Hepatocyte (in vitro differentiated cells): ENCODE measurements around the gene STK32C. TPM values are rescaled to one million over a fixed set of nuclear protein-coding genes. Genes with fewer than 3 reads are reported as not detected.

Source experiments
- DNase-seq: peaks from one replicate; pipeline ENCODE4 v3.0.0-alpha.2; 2016; ENCODE audit warnings: low spot score
- H2AFZ ChIP-seq: fragments of 200-600 bp; sonication (generic); 2 replicates; pipeline ENCODE4 v1.6.0; 2016; ENCODE audit warnings: antibody characterized with exemption, mild to moderate bottlenecking
- H3K27ac ChIP-seq: fragments of 200-600 bp; sonication (generic); 2 replicates; pipeline ENCODE4 v1.5.1; 2016; ENCODE audit warnings: mild to moderate bottlenecking
- H3K27me3 ChIP-seq: fragments of 200-600 bp; sonication (generic); 2 replicates; pipeline ENCODE4 v1.6.1; 2016
- H3K36me3 ChIP-seq: fragments of 200-600 bp; sonication (generic); replicated peaks from 2 replicates; pipeline ENCODE4 v1.5.1; 2016; ENCODE audit warnings: low read depth; ENCODE audit not compliant: insufficient read depth
- H3K4me1 ChIP-seq: fragments of 200-600 bp; sonication (generic); 2 replicates; pipeline ENCODE4 v1.5.1; 2016; ENCODE audit warnings: mild to moderate bottlenecking, moderate library complexity; ENCODE audit not compliant: insufficient read depth
- H3K4me2 ChIP-seq: fragments of 200-600 bp; sonication (generic); 2 replicates; pipeline ENCODE4 v1.6.0; 2016
- H3K4me3 ChIP-seq: fragments of 200-600 bp; sonication (generic); 2 replicates; pipeline ENCODE4 v1.5.1; 2016; ENCODE audit warnings: mild to moderate bottlenecking
- H3K79me2 ChIP-seq: fragments of 200-600 bp; sonication (generic); 2 replicates; pipeline ENCODE4 v1.6.0; 2017; ENCODE audit warnings: mild to moderate bottlenecking
- H3K9me2 ChIP-seq: fragments of 200-600 bp; sonication (generic); replicated peaks from 2 replicates; pipeline ENCODE4 v1.6.0; 2017; ENCODE audit warnings: mild to moderate bottlenecking; ENCODE audit not compliant: insufficient read depth
- H3K9me3 ChIP-seq: fragments of 200-600 bp; sonication (generic); 2 replicates; pipeline ENCODE4 v1.5.1; 2016; ENCODE audit warnings: low read depth, mild to moderate bottlenecking
- H4K20me1 ChIP-seq: fragments of 200-600 bp; sonication (generic); 2 replicates; pipeline ENCODE4 v1.6.0; 2016; ENCODE audit warnings: mild to moderate bottlenecking; ENCODE audit not compliant: insufficient read depth, poor library complexity, severe bottlenecking
- EZH2 ChIP-seq: fragments of 200-600 bp; sonication (generic); IDR thresholded peaks from 2 replicates; pipeline ENCODE4 v1.6.1; 2016; ENCODE audit warnings: antibody characterized with exemption, mild to moderate bottlenecking, borderline replicate concordance
- EZH2phosphoT487 ChIP-seq: fragments of 200-600 bp; sonication (generic); IDR thresholded peaks from one replicate; pipeline ENCODE4 v1.6.1; 2018; ENCODE audit warnings: antibody characterized with exemption, mild to moderate bottlenecking, low read depth, moderate library complexity; ENCODE audit not compliant: unreplicated experiment, severe bottlenecking
- WGBS: methylation state at CpG from one replicate; pipeline ENCODE4 v1.1.6; 2016; ENCODE audit warnings: low lambda C conversion rate; ENCODE audit errors: missing lambda C conversion rate; 5-methylcytosine and 5-hydroxymethylcytosine counted together
- polyA plus RNA-seq: library from polyadenylated mRNA; unstranded; fragments of >200 nt; fragmentation: Nextera tagmentation; extraction: Ambion mirVana; gene quantifications from 2 replicates; pipeline ENCODE4 v1.2.1, GENCODE V29; 2016
- total RNA-seq: library from RNA; depleted of rRNA; stranded (reverse); fragments of >200 nt; gene quantifications from 2 replicates; pipeline ENCODE4 v1.2.3, GENCODE V29; 2014
- TF ChIP-seq, protein P1 (sequence below): fragments of 200-600 bp; sonication (generic); IDR thresholded peaks from 2 replicates; pipeline ENCODE4 v1.5.1; 2016; ENCODE audit warnings: antibody characterized with exemption, mild to moderate bottlenecking; ENCODE audit not compliant: poor library complexity

The STK32C gene
- total and polyA plus RNA-seq, 2 experiments from 2014 or later: 7.9 to 12.2 TPM

DNA sequence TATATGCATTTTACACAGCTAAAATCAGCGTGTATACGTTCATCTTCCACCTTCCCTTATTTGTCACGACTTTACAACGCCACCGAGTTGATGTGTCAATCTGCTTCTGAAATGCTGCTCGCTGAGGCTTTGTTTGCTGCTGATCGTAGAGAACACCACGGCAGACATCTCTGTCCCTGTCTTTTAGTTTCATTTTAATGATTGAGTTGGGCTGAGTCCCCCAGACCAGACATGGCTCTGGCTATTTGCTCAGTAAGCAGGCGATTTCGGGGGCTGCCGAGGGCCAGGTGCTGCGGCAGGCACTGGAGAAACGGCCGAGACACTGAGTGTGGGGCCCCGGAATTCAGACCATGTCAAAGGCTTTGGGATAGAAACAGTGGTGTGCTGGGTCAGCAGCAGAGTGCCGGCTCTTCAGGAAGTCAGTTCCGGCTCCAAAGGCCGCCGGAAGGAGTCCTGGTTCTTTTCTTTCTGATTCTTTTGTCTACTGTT, 29.2 kb upstream of the STK32C start:
- no peaks in the 10 kb centered on the region for H3K9me3 ChIP-seq
- peak overlapping the region; percentile 56 for H3K4me2 ChIP-seq
- no peaks in the 10 kb centered on the region for H3K36me3 ChIP-seq
- H3K27me3 ChIP-seq: no peaks in the 10 kb centered on the region
- peaks cover 21% of the 10 kb centered on the region for H3K4me1 ChIP-seq
- no peaks in the 10 kb centered on the region for H3K9me2 ChIP-seq
- no peak overlapping the region for H2AFZ ChIP-seq
- no peaks in the 10 kb centered on the region for H4K20me1 ChIP-seq
- DNase-seq: no peak
- no peak overlapping the region for H3K27ac ChIP-seq
- TF ChIP-seq EZH2phosphoT487: no peak
- TF ChIP-seq, protein P1, sequence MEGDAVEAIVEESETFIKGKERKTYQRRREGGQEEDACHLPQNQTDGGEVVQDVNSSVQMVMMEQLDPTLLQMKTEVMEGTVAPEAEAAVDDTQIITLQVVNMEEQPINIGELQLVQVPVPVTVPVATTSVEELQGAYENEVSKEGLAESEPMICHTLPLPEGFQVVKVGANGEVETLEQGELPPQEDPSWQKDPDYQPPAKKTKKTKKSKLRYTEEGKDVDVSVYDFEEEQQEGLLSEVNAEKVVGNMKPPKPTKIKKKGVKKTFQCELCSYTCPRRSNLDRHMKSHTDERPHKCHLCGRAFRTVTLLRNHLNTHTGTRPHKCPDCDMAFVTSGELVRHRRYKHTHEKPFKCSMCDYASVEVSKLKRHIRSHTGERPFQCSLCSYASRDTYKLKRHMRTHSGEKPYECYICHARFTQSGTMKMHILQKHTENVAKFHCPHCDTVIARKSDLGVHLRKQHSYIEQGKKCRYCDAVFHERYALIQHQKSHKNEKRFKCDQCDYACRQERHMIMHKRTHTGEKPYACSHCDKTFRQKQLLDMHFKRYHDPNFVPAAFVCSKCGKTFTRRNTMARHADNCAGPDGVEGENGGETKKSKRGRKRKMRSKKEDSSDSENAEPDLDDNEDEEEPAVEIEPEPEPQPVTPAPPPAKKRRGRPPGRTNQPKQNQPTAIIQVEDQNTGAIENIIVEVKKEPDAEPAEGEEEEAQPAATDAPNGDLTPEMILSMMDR: no peak
- TF ChIP-seq EZH2: no peak
- no peaks in the 10 kb centered on the region for H3K79me2 ChIP-seq
- no peak overlapping the region for H3K4me3 ChIP-seq
- 79% methylated on average over 19 of the region's 19 CpGs for WGBS

DNA sequence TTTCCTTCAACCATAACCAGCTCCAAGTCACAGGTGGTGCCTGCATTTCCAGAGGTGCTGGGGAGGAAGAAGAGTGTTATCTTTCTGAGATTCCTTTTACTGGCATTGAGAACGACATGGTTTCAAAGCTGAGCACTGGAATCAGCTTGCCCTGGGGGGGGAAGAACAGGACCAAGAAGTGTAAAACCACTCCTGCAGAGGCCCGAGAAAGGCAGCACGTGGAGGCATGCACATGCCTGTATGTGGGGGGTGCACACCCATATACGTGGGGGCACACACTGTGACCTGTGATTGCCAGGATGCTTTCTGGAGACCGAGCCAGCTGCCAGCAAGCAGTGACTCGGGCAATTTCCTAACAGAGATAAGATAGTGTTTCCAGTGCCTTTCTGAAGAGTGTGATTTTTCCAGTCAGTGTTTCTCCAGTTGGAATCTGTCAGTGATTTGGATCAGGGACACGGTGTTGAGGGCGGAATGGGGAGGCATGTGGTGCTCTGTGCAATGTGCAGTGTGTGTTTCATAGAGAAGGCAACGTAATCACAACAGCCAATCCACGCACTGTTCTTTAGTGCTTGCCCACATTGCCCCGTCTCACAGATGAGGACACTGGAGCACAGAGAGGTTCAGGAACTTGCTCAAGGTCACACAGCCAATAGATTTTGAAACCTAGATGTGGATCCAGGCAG, 28.5 kb upstream of the STK32C start:
- Histone ChIP-seq H3K27me3 (no peaks in the 10 kb centered on the region), H3K4me2 (peak overlapping the region; percentile 56), H3K4me3 (no peak overlapping the region), H3K36me3 (no peaks in the 10 kb centered on the region), H3K4me1 (peaks cover 21% of the 10 kb centered on the region), H3K9me2 (no peaks in the 10 kb centered on the region), H3K79me2 (peaks cover 4% of the 10 kb centered on the region), H4K20me1 (no peaks in the 10 kb centered on the region), H3K9me3 (no peaks in the 10 kb centered on the region), H2AFZ (no peak overlapping the region), H3K27ac (peak overlapping the region; percentile 32)
- DNase-seq: no peak
- TF ChIP-seq, protein P1: no peak
- TF ChIP-seq EZH2phosphoT487 (no peak), EZH2 (no peak)
- 58% methylated on average over 11 of the region's 11 CpGs for WGBS

DNA sequence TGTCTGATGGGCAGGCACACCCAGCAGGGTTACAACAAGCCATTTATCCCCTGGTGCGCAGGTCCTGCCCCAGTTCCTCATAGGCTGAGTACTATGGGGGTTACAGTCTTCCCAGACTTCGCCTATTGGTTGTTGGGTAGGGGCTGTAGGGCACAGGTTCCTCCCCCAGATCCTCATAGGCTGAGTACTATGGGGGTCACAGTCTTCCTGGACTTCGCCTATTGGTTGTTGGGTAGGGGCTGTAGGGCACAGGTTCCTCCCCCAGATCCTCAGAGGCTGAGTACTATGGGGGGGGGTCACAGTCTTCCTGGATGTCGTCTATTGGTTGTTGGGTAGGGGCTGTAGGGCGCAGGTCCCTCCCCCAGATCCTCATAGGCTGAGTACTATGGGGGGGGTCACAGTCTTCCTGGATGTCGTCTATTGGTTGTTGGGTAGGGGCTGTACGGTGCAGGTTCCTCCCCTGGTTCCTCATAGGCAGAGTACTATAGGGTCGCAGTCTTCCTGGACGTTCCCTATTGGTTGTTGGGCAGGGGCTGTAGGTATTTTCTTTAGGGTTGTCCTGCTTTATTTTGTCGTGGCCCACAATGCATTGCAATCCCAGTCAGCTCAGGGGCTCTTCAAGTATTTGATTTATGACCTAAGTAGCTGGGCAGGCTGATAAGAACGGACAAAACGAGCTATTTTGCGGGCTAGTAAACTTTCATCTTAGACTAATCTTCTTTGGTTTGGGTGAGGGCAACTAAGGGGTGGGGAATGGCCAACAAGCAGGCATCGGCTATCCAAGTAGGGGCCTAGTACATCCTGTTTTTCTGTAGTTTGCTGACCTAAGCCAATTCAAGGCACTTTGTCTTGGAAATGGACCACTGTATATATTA, 27.7 kb upstream of the STK32C start:
- H3K36me3 ChIP-seq: no peaks in the 10 kb centered on the region
- no peaks in the 10 kb centered on the region for H3K9me2 ChIP-seq
- no peaks in the 10 kb centered on the region for H3K27me3 ChIP-seq
- H2AFZ ChIP-seq: no peak overlapping the region
- 68% methylated on average over 14 of the region's 14 CpGs for WGBS
- peak overlapping the region; percentile 32 for H3K27ac ChIP-seq
- H3K79me2 ChIP-seq: peaks cover 12% of the 10 kb centered on the region
- H4K20me1 ChIP-seq: no peaks in the 10 kb centered on the region
- peaks cover 25% of the 10 kb centered on the region for H3K4me1 ChIP-seq
- H3K4me2 ChIP-seq: no peak overlapping the region
- H3K4me3 ChIP-seq: no peak overlapping the region
- no peak for DNase-seq
- TF ChIP-seq, protein P1: no peak
- TF ChIP-seq EZH2 (no peak), EZH2phosphoT487 (no peak)
- H3K9me3 ChIP-seq: no peaks in the 10 kb centered on the region
